K562 (cell line): Measurements from ENCODE around the gene LRRC3C. TPM values are rescaled to one million over a fixed set of nuclear protein-coding genes. Genes with fewer than 3 reads are reported as not detected.

ENCODE experiments used
- HIVEP1 ChIP-seq: fragments of 250-450 bp; sonication (Bioruptor Pico); IDR thresholded peaks from 2 replicates; pipeline ENCODE4 v1.4.0; 2020; ENCODE audit warnings: mild to moderate bottlenecking
- KAT7 ChIP-seq: sonication (generic); formaldehyde crosslinking; IDR thresholded peaks from 2 replicates; pipeline ENCODE4 v1.8.0; 2022; ENCODE audit warnings: missing genetic modification reagents, mild to moderate bottlenecking, borderline replicate concordance
- MAFF ChIP-seq: IDR thresholded peaks from 2 replicates; pipeline ENCODE4 v1.6.1; 2012; ENCODE audit warnings: low read length, improper control_type of control experiment
- MEF2A ChIP-seq: IDR thresholded peaks from 2 replicates; pipeline ENCODE4 v1.6.1; 2011; ENCODE audit warnings: low read depth, mild to moderate bottlenecking, low read length, moderate library complexity; ENCODE audit not compliant: control insufficient read depth
- NCOA1 ChIP-seq: fragments of 450-650 bp; IDR thresholded peaks from 2 replicates; pipeline ENCODE4 v1.6.1; 2016; ENCODE audit warnings: low read depth
- SETDB1 ChIP-seq: IDR thresholded peaks from one replicate; pipeline ENCODE4 v1.6.1; 2012; ENCODE audit warnings: low read length, control low read depth, inconsistent platforms
- TAF1 ChIP-seq: IDR thresholded peaks from 2 replicates; pipeline ENCODE4 v1.6.1; 2011; ENCODE audit warnings: mild to moderate bottlenecking, low read length, moderate library complexity; ENCODE audit not compliant: insufficient read depth, control insufficient read depth, severe bottlenecking; ENCODE audit errors: extremely low read depth
- TAL1 ChIP-seq: fragments of 450-650 bp; IDR thresholded peaks from 2 replicates; pipeline ENCODE4 v1.6.1; 2016; ENCODE audit warnings: mild to moderate bottlenecking
- TRIM24 ChIP-seq, 2 experiments: fragments of 450-650 bp; IDR thresholded peaks; 2 replicates each; pipeline ENCODE4 v1.6.1; 2016
- polyA plus RNA-seq, 8 experiments: library from polyadenylated mRNA; depleted of rRNA in 4 of 8; stranded (reverse) in 5 of 8; unstranded in 3 of 8; fragments of >200 nt; fragmentation: Nextera tagmentation in 2 of 8; fragmentation: Illumina TruSeq in 1 of 8; extraction: Ambion mirVana in 2 of 8; extraction: Trizol in 1 of 8; gene quantifications; 2 replicates each; pipeline versions ENCODE4 v1.2.1 to v1.2.3, GENCODE V29; 2011 to 2014; ENCODE audit warnings: inconsistent platforms in 1 of 8, missing spikeins in 1 of 8
- total RNA-seq, 7 experiments: library from RNA; depleted of rRNA in 6 of 7; stranded (reverse); fragments of >200 nt in 6 of 7; fragmentation: Illumina TruSeq in 2 of 7; extraction: Trizol in 2 of 7; gene quantifications; 2 replicates each; pipeline versions ENCODE4 v1.2.1 to v1.2.3, GENCODE V29; 2011 to 2021; ENCODE audit warnings: low replicate concordance in 1 of 7
- TF ChIP-seq, protein P1 (sequence below): fragments of 200-800 bp; sonication (Bioruptor generic); IDR thresholded peaks from 2 replicates; pipeline ENCODE4 v1.6.1; 2017; ENCODE audit warnings: missing genetic modification characterization, missing compliant biosample characterization
- TF ChIP-seq, protein P2 (sequence below): fragments of 250-450 bp; sonication (Bioruptor Pico); IDR thresholded peaks from 2 replicates; pipeline ENCODE4 v1.4.0; 2020
- TF ChIP-seq, protein P3 (sequence below), 2 experiments: fragments of 200-800 bp in 1 of 2; sonication (Bioruptor generic) in 1 of 2; sonication (generic) in 1 of 2; formaldehyde crosslinking in 1 of 2; IDR thresholded peaks in 1 of 2; conservative IDR thresholded peaks in 1 of 2; 2 replicates each; pipeline versions ENCODE4 v1.5.0 to v1.6.1; 2016 to 2020; ENCODE audit warnings: missing compliant biosample characterization in 1 of 2, missing genetic modification characterization in 1 of 2, missing genetic modification reagents in 1 of 2

LRRC3C gene
- total and polyA plus RNA-seq, 9 of the 15 experiments (the other 6 are each of a cell fraction or from before 2014, with no cell fraction given): not detected

- TF ChIP-seq, protein P1, sequence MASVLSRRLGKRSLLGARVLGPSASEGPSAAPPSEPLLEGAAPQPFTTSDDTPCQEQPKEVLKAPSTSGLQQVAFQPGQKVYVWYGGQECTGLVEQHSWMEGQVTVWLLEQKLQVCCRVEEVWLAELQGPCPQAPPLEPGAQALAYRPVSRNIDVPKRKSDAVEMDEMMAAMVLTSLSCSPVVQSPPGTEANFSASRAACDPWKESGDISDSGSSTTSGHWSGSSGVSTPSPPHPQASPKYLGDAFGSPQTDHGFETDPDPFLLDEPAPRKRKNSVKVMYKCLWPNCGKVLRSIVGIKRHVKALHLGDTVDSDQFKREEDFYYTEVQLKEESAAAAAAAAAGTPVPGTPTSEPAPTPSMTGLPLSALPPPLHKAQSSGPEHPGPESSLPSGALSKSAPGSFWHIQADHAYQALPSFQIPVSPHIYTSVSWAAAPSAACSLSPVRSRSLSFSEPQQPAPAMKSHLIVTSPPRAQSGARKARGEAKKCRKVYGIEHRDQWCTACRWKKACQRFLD (CRISPR knock-in tag): peak; percentile 88
- TF ChIP-seq KAT7 (CRISPR knock-in tag) (no peak), SETDB1 (no peak), TRIM24 (IDR thresholded peaks at IDR 0.05) (no peak), HIVEP1 (CRISPR knock-in tag) (no peak), NCOA1 (0 out of 2 replicates have a peak, but pooled peaks have one; percentile 2), TAF1 (no peak), TAL1 (no peak), MEF2A (no peak), MAFF (no peak)
- TF ChIP-seq, protein P2, sequence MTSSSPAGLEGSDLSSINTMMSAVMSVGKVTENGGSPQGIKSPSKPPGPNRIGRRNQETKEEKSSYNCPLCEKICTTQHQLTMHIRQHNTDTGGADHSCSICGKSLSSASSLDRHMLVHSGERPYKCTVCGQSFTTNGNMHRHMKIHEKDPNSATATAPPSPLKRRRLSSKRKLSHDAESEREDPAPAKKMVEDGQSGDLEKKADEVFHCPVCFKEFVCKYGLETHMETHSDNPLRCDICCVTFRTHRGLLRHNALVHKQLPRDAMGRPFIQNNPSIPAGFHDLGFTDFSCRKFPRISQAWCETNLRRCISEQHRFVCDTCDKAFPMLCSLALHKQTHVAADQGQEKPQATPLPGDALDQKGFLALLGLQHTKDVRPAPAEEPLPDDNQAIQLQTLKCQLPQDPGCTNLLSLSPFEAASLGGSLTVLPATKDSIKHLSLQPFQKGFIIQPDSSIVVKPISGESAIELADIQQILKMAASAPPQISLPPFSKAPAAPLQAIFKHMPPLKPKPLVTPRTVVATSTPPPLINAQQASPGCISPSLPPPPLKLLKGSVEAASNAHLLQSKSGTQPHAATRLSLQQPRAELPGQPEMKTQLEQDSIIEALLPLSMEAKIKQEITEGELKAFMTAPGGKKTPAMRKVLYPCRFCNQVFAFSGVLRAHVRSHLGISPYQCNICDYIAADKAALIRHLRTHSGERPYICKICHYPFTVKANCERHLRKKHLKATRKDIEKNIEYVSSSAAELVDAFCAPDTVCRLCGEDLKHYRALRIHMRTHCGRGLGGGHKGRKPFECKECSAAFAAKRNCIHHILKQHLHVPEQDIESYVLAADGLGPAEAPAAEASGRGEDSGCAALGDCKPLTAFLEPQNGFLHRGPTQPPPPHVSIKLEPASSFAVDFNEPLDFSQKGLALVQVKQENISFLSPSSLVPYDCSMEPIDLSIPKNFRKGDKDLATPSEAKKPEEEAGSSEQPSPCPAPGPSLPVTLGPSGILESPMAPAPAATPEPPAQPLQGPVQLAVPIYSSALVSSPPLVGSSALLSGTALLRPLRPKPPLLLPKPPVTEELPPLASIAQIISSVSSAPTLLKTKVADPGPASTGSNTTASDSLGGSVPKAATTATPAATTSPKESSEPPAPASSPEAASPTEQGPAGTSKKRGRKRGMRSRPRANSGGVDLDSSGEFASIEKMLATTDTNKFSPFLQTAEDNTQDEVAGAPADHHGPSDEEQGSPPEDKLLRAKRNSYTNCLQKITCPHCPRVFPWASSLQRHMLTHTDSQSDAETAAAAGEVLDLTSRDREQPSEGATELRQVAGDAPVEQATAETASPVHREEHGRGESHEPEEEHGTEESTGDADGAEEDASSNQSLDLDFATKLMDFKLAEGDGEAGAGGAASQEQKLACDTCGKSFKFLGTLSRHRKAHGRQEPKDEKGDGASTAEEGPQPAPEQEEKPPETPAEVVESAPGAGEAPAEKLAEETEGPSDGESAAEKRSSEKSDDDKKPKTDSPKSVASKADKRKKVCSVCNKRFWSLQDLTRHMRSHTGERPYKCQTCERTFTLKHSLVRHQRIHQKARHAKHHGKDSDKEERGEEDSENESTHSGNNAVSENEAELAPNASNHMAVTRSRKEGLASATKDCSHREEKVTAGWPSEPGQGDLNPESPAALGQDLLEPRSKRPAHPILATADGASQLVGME: no peak
- TF ChIP-seq, protein P3, sequence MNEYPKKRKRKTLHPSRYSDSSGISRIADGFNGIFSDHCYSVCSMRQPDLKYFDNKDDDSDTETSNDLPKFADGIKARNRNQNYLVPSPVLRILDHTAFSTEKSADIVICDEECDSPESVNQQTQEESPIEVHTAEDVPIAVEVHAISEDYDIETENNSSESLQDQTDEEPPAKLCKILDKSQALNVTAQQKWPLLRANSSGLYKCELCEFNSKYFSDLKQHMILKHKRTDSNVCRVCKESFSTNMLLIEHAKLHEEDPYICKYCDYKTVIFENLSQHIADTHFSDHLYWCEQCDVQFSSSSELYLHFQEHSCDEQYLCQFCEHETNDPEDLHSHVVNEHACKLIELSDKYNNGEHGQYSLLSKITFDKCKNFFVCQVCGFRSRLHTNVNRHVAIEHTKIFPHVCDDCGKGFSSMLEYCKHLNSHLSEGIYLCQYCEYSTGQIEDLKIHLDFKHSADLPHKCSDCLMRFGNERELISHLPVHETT (CRISPR knock-in tag; conservative IDR thresholded peaks at IDR 0.05 in 1 of 2, IDR thresholded peaks at IDR 0.05 in 1 of 2): peak in 1 of 2 experiments; percentile 95; a peak in 2 of 4 replicates
Measured at GRCh38 chr17:39927101-39927928, at the start of gene LRRC3C, which contains the start of gene ORMDL3 (continued).
